Astrocyte (in vitro differentiated cells and primary cell): Measurements from ENCODE around the gene SAG.

Experiments used
- CTCF ChIP-seq: IDR thresholded peaks from 2 replicates; pipeline ENCODE4 v1.5.1; 2011; ENCODE audit warnings: low read depth, mild to moderate bottlenecking, inconsistent platforms, low read length, moderate library complexity; ENCODE audit not compliant: insufficient read depth
- EZH2 ChIP-seq: IDR thresholded peaks from 2 replicates; pipeline ENCODE4 v1.6.1; 2012; ENCODE audit warnings: mild to moderate bottlenecking, low read length, inconsistent platforms; ENCODE audit not compliant: insufficient read depth

GRCh38 chr2:233380995-233381637, 73.5 kb downstream of the SAG start:
- TF ChIP-seq CTCF (no peak), EZH2 (no peak)
